Prostate gland (tissue), 2 donors: ENCODE data around the gene CILP2. TPM values are rescaled to one million over a fixed set of nuclear protein-coding genes. Genes with fewer than 3 reads are reported as not detected.

Experiments
- DNase-seq: peaks from one replicate; pipeline ENCODE4 v3.0.0-alpha.2; 2019; ENCODE audit warnings: low spot score
- H3K27ac ChIP-seq, 2 donors: fragments of 200-600 bp; sonication (generic); 2 replicates each; pipeline ENCODE4 v1.5.1; 2017 to 2019
- H3K27me3 ChIP-seq: fragments of 200-600 bp; sonication (generic); replicated peaks from 2 replicates; pipeline ENCODE4 v1.5.1; 2019; ENCODE audit not compliant: insufficient read depth
- H3K36me3 ChIP-seq, 2 donors: fragments of 200-600 bp; sonication (generic); 1 replicate in 1 of 2; 2 replicates in 1 of 2; pipeline versions ENCODE4 v1.5.1 to v1.8.1; 2017 to 2019
- H3K4me1 ChIP-seq: fragments of 200-600 bp; sonication (generic); replicated peaks from 2 replicates; pipeline ENCODE4 v1.5.1; 2019
- H3K4me3 ChIP-seq, 2 donors: fragments of 200-600 bp; sonication (generic); 2 replicates each; pipeline ENCODE4 v1.5.1; 2017 to 2019
- H3K9me3 ChIP-seq: fragments of 200-600 bp; sonication (generic); 2 replicates; pipeline ENCODE4 v1.5.1; 2017
- CTCF ChIP-seq, 4 experiments: fragments of 200-600 bp in 2 of 4; fragments of 450-650 bp in 2 of 4; sonication (generic) in 2 of 4; IDR thresholded peaks; 1 replicate in 3 of 4; 2 replicates in 1 of 4; pipeline ENCODE4 v1.5.1; 2016 to 2019; ENCODE audit warnings: antibody characterized with exemption in 4 of 4, mild to moderate bottlenecking in 2 of 4, moderate library complexity in 2 of 4
- POLR2A ChIP-seq: fragments of 450-650 bp; IDR thresholded peaks from one replicate; pipeline ENCODE4 v1.6.1; 2016; ENCODE audit warnings: antibody characterized with exemption, mild to moderate bottlenecking
- POLR2AphosphoS5 ChIP-seq: sonication (generic); formaldehyde crosslinking; IDR thresholded peaks from one replicate; pipeline ENCODE4 v1.6.1; 2017; ENCODE audit warnings: antibody characterized with exemption
- WGBS: methylation state at CpG from one replicate; pipeline ENCODE4 v1.1.5; 2018; 5-methylcytosine and 5-hydroxymethylcytosine counted together
- intact Hi-C: fragments of 100-400 bp; cut with DNase I; formaldehyde crosslinking; loops from one replicate; pipeline ENCODE4 v1.14.2; 2022
- total RNA-seq, 2 donors: library from RNA; depleted of rRNA; stranded (reverse); fragments of >200 nt; gene quantifications; one replicate each; pipeline ENCODE4 v1.1.0, GENCODE V29; 2016

CILP2 gene
- total RNA-seq, 2 donors from 2014 or later, result 0.68 to 3.7 TPM

- H3K27ac ChIP-seq, result no peak overlapping the region
- H3K36me3 ChIP-seq, result no peaks in the 10 kb centered on the region
- intact Hi-C loops, result no loop called here
- no peak for DNase-seq
- 65% methylated on average over 6 of the region's 6 CpGs for WGBS
- TF ChIP-seq POLR2A (no peak), POLR2AphosphoS5 (no peak), CTCF (IDR thresholded peaks at IDR 0.05) (no peak)
- no peaks in the 10 kb centered on the region for H3K9me3 ChIP-seq
- no peaks in the 10 kb centered on the region for H3K27me3 ChIP-seq
- no peaks in the 10 kb centered on the region for H3K4me1 ChIP-seq
- H3K4me3 ChIP-seq, result no peak overlapping the region
Observed at GRCh38 chr19:19575411-19575810, 37.3 kb downstream of the CILP2 start.

- Histone ChIP-seq H3K36me3 (no peaks in the 10 kb centered on the region), H3K27ac (no peak overlapping the region), H3K27me3 (no peaks in the 10 kb centered on the region), H3K4me3 (no peak overlapping the region), H3K4me1 (no peaks in the 10 kb centered on the region), H3K9me3 (no peaks in the 10 kb centered on the region)
- DNase-seq, result no peak
- TF ChIP-seq POLR2A, result no peak
- no peak for TF ChIP-seq CTCF (IDR thresholded peaks at IDR 0.05)
- no peak for TF ChIP-seq POLR2AphosphoS5
- WGBS, result 84% methylated on average over 6 of the region's 6 CpGs
- intact Hi-C loops, result no loop called here
Observed at GRCh38 chr19:19578252-19578651, 40.2 kb downstream of the CILP2 start.

GRCh38 chr19:19579533-19580361 lies 41.7 kb downstream of the CILP2 start:
- no peaks in the 10 kb centered on the region for H3K36me3 ChIP-seq
- no peak for DNase-seq
- TF ChIP-seq POLR2A (no peak), POLR2AphosphoS5 (no peak), CTCF (IDR thresholded peaks at IDR 0.05) (no peak)
- intact Hi-C loops, result no loop called here
- no peaks in the 10 kb centered on the region for H3K9me3 ChIP-seq
- no peak overlapping the region for H3K4me3 ChIP-seq
- no peak overlapping the region for H3K27ac ChIP-seq
- no peaks in the 10 kb centered on the region for H3K27me3 ChIP-seq
- no peaks in the 10 kb centered on the region for H3K4me1 ChIP-seq
- WGBS, result 88% methylated on average over 25 of the region's 25 CpGs

GRCh38 chr19:19580418-19580817 lies 42.4 kb downstream of the CILP2 start:
- DNase-seq, result no peak
- no peaks in the 10 kb centered on the region for H3K9me3 ChIP-seq
- 96% methylated on average over 4 of the region's 4 CpGs for WGBS
- no peaks in the 10 kb centered on the region for H3K27me3 ChIP-seq
- intact Hi-C loops, result no loop called here
- TF ChIP-seq POLR2A (no peak), POLR2AphosphoS5 (no peak)
- H3K4me3 ChIP-seq, result no peak overlapping the region
- H3K27ac ChIP-seq, result no peak overlapping the region
- H3K36me3 ChIP-seq, result no peaks in the 10 kb centered on the region
- H3K4me1 ChIP-seq, result no peaks in the 10 kb centered on the region

GRCh38 chr19:19581391-19581790 lies 43.3 kb downstream of the CILP2 start:
- Histone ChIP-seq H3K27ac (no peak overlapping the region), H3K4me1 (no peaks in the 10 kb centered on the region), H3K4me3 (no peak overlapping the region), H3K36me3 (no peaks in the 10 kb centered on the region), H3K9me3 (no peaks in the 10 kb centered on the region), H3K27me3 (no peaks in the 10 kb centered on the region)
- no peak for DNase-seq
- 90% methylated on average over 12 of the region's 13 CpGs for WGBS
- intact Hi-C loops, result no loop called here
- TF ChIP-seq CTCF (IDR thresholded peaks at IDR 0.05) (no peak), POLR2AphosphoS5 (no peak), POLR2A (no peak)
